GDM1 (cell line): Measurements from ENCODE around the gene TRAF3.

Experiments
- DNase-seq: peaks from one replicate; lab custom pipeline; 2025; lab: John Stamatoyannopoulos, UW

TRAF3 gene

DNA sequence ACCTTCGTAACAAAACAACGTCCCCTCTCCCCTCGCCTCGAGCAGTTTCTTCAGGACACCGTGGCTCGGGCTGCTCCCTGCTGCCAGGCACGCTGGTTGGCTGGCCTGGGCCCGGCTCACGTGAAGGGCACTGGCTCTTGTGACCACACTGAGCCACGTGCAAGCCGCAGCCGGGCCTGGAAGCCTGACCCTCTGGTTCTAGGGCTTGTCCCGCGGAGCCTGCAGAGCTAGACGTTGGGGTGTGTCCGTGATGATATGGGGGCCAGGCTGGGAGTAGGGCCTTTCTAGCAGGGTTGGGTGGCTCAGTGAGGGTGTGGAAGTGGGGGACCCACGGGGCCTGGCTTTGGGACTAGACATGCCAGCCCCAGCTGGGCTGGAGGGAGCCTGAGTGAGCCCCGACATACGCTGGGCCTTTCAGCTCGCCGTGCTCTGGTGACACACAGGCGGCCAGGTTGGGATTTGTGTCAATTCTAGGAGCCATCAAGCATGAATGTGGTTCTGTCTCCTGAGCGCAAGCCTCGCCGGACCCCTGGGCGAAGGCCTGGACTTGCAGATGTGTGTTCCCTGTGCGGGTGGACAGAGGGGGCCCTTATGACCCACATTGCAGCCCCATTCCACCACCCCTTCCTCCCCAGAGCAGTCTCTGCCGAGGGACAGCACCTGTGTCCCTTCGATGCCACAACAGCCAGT is 131.7 kb downstream of the TRAF3 start:
- no peak for DNase-seq

- no peak for DNase-seq
Measured at GRCh38 chr14:102909462-102909861, 132.2 kb downstream of the TRAF3 start.

GRCh38 chr14:102909911-102910310 is 132.7 kb downstream of the TRAF3 start:
- DNase-seq: no peak

DNA sequence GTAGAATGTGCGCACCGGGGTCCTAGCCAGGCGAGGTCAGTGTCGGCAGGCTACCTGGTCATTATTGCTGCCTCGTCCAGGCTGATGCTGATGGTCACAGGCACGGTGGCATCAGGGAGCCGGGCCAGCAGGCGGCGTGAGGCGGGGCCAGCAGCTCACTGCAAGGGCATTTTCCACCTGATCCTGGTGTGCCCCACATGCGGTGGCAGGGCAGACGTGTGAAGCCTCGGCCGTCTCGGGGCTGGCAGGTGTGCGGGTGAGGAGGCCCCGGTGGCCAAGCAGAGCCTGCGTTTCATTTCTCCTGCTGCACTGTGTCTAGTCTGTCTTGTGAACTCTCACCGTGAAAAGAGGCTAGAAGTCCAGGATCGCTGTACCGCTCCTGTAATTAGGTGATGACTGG is 133.2 kb downstream of the TRAF3 start:
- no peak for DNase-seq

DNA sequence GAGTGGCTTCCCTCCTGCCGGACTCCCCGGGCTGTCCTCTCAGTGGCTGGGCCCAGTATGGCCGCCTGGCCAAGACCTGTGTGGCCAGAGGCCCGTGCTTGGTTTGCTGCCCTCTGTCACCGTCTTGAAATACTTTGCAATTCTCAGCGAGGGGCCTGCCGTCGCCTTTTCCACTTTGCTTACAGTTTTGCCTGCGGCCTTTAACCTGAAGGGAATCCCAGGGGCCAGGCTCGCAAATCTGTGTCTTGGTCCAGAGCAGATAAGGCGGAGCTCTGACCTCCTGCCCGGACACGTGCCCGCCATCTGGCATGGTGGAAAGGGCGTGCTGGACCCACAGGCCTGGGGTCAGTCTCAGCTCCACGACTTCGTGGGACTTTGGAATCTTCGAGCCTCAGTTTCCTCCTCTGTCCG is 134.3 kb downstream of the TRAF3 start:
- DNase-seq: no peak

GRCh38 chr14:102911991-102912761 is 134.9 kb downstream of the TRAF3 start:
- DNase-seq: no peak

- DNase-seq: no peak
Measured at GRCh38 chr14:102913341-102914211, 136.3 kb downstream of the TRAF3 start.

DNA sequence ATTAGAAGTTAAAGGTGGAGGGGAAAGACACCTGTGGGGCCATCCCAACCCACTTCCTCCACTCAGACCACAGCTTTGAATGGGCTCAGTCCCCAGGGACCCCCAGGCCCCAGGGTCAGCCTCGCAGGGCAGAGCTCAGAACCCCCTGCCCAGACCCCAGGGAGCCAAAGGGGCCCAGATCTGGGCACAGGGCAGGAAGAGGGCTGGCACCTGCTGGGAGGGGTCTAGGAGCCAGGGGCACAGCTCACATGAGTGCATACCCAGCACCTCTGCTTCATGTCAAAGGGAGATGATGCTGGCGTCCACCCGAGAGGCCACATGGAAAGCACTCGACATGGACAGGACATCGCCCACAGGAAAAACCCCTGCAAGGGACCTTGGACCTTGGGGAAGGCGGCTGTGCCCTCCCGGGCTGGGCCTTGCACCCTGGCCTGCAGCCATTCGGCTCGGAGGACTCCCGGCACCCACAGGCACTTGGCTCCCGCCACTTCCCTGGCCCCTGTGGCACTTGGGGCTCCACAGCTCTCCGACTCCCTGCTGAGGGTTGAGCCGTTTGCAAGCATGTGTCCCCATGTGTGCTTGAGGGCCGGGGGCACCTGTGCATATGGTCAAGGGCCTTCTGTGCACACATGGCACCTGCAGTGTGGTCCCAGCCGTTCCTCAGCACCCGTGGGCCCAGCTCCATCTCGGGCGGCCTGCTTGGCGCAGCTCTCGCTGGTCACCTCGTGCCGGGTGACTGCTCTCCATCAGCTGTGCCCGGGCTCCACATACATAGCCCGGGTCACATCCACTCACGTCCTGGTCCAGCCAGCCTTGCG is 137.4 kb downstream of the TRAF3 start:
- no peak for DNase-seq

DNA sequence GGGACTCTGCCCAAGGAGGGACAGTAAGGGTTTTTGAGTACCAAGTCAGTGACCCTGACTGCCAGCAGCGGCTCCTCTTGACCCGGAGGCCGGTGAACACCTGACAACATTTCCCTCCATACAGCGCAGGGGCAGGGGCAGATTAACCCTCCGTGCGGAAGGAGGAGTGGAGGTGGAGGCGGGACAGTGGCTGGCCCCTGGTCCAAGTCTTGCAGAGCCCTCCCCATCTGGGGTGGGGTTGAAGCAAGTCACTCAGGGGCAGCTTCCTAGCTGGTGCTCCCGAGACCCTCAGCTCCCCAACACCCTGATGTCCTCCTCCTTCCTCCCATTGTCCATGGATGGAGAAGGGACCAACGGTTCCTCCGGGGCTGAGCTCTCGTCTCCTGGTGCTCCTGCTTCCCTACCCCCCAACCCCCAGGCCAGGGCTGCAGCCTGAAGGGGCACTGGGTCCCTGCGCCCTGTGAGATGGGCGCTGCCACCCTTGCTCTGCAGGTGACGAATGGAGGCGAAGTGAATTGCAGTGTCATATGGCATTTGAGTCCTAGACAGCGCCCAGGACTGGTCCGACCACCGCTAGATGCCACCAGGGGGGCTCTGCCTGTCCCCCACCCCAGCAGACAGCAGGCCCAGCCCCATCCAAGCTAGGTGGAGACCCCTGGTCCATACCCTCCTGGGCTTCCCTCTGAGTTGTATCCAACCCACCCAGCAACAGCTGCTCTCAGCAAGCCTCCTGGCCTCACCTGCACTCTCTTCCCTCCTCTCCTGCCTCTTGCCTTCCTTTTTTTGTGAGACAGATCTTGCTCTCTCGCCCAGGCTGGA is 138.3 kb downstream of the TRAF3 start:
- DNase-seq: no peak

GRCh38 chr14:102916347-102917055 is 139.3 kb downstream of the TRAF3 start:
- DNase-seq: no peak

DNA sequence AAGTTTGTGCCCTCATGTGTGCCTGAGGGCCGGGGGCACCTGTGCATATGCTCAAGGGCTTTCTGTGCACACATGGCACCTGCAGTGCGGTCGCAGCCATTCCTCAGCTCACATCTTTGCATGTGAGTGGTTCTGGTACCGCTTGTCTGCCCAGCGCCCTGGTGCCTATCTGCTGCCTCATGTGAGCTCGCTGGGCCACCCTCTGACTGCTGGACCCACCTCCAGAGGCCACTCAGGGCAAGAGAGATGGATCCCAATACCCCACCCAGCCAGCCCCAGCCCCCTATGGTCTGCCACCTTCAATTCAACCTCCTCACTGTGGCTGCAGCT is 139.8 kb downstream of the TRAF3 start:
- DNase-seq: no peak

GRCh38 chr14:102917469-102918211 is 140.4 kb downstream of the TRAF3 start:
- peak; percentile 22 for DNase-seq

GRCh38 chr14:102918438-102918837 is 141.2 kb downstream of the TRAF3 start:
- no peak for DNase-seq

GRCh38 chr14:102920273-102920997 is 143.2 kb downstream of the TRAF3 start:
- DNase-seq: no peak

GRCh38 chr14:102920998-102921304 is 143.7 kb downstream of the TRAF3 start:
- no peak for DNase-seq

- no peak for DNase-seq
Measured at GRCh38 chr14:102922490-102923200, 145.4 kb downstream of the TRAF3 start, which contains the start of gene AMN. TSS of gene AMN (plus strand) at chr14:102922663. CDS start at chr14:102922689, 26 bp downstream.

DNA sequence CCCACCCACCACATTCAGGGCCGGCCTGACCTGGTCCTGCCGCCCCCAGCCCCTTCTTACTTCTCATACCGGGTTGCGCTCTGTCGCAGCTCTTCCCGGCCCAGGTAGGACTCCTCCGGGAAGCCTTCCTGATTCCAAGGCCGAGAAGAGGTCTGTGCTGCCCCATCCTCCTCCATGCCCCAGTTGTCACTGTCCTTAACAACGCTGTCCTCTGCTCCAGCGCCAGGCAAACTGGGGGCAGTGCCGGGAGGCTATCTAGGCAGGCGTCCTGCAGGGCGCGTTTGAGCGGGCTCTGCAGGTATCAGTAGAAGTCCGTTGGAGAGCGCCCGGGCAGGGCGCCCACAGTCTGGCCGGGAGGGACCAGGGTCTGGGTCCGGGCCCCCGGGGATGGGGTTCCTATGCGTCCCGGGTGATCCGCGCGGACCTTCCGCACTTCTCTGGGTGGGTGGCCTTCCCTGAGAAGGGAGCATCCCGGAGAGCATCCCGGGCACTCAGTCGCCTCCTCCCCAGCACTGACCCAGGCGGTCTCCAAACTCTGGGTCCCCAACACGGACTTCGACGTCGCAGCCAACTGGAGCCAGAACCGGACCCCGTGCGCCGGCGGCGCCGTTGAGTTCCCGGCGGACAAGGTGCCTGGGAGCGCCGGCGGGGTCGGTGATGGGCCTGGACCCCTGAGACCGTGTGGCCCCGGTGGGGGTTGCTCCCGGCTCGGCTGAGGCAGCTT is 146.1 kb downstream of the TRAF3 start:
- DNase-seq: no peak
